Activated B cell treated with CpG ODN at 0.5 μM for 24 hours (primary cell): ENCODE data around the gene KCNK5. TPM values are rescaled to one million over a fixed set of nuclear protein-coding genes. Genes with fewer than 3 reads are reported as not detected.

Experiments
- ATAC-seq: fragments of 200-7000 bp; cut with Tn5 transposase; one replicate; pipeline ENCODE4 v1.10.0; 2021; ENCODE audit warnings: low read depth, mild to moderate bottlenecking, moderate library complexity
- CTCF ChIA-PET: fragments of 350-600 bp; sonication (Branson Sonifier 250); formaldehyde crosslinking; loops from one replicate; lab custom pipeline; 2021; ENCODE audit warnings: antibody characterized with exemption; lab: Charles Lee
- POLR2A ChIA-PET: fragments of 350-600 bp; sonication (Branson Sonifier 250); formaldehyde crosslinking; loops from one replicate; lab custom pipeline; 2021; ENCODE audit warnings: antibody characterized with exemption; lab: Charles Lee
- DNase-seq: peaks from one replicate; pipeline ENCODE4 v3.0.0; 2022
- H3K27ac Mint-ChIP-seq: one replicate; pipeline ENCODE4 v1.8.0; 2020; ENCODE audit warnings: mixed read lengths
- H3K27me3 Mint-ChIP-seq: one replicate; pipeline ENCODE4 v1.8.0; 2021; ENCODE audit warnings: mixed read lengths
- H3K36me3 Mint-ChIP-seq: one replicate; pipeline ENCODE4 v1.8.0; 2021; ENCODE audit warnings: low read depth, mixed read lengths
- H3K4me1 Mint-ChIP-seq: one replicate; pipeline ENCODE4 v1.8.0; 2021; ENCODE audit warnings: mixed read lengths
- H3K4me3 Mint-ChIP-seq: one replicate; pipeline ENCODE4 v1.8.0; 2020; ENCODE audit warnings: mild to moderate bottlenecking, mixed read lengths
- H3K9me3 Mint-ChIP-seq: one replicate; pipeline ENCODE4 v1.8.0; 2020; ENCODE audit warnings: mixed read lengths
- CTCF ChIP-seq: fragments of 200-600 bp; IDR thresholded peaks from one replicate; pipeline ENCODE4 v1.8.0; 2022; ENCODE audit warnings: antibody characterized with exemption, mild to moderate bottlenecking
- intact Hi-C: fragments of 100-400 bp; cut with micrococcal nuclease; formaldehyde crosslinking; loops from one replicate; pipeline ENCODE4 v1.15.1; 2024
- total RNA-seq: library from RNA; stranded (reverse); gene quantifications from 2 replicates; pipeline ENCODE4 v1.2.3, GENCODE V29; 2022

Gene KCNK5
- total RNA-seq, 1 donor from 2014 or later = not detected

- Mint-ChIP-seq H3K4me3 (no peak overlapping the region), H3K9me3 (no peaks in the 10 kb centered on the region), H3K4me1 (no peaks in the 10 kb centered on the region), H3K36me3 (no peaks in the 10 kb centered on the region), H3K27me3 (peaks cover 8% of the 10 kb centered on the region), H3K27ac (no peak overlapping the region)
- intact Hi-C loops = no loop called here
- ChIA-PET CTCF (no interaction called here), POLR2A (no interaction called here)
- ATAC-seq = no peak
- no peak for TF ChIP-seq CTCF
- no peak for DNase-seq
Measured at GRCh38 chr6:39247667-39248194, 18.5 kb upstream of the KCNK5 start.

- Mint-ChIP-seq H3K4me3 (no peak overlapping the region), H3K4me1 (no peaks in the 10 kb centered on the region), H3K27me3 (peaks cover 3% of the 10 kb centered on the region), H3K9me3 (no peaks in the 10 kb centered on the region), H3K36me3 (no peaks in the 10 kb centered on the region), H3K27ac (no peak overlapping the region)
- ATAC-seq (no peak), DNase-seq (no peak)
- CTCF ChIA-PET = no interaction called here
- intact Hi-C loops = no loop called here
- TF ChIP-seq CTCF = no peak
- POLR2A ChIA-PET = no interaction called here
Measured at GRCh38 chr6:39243809-39244208, 14.5 kb upstream of the KCNK5 start.

GRCh38 chr6:39240155-39240757, 11.0 kb upstream of the KCNK5 start:
- no peak for ATAC-seq
- no peak for DNase-seq
- intact Hi-C loops = no loop called here
- H3K4me1 Mint-ChIP-seq = no peaks in the 10 kb centered on the region
- no peaks in the 10 kb centered on the region for H3K9me3 Mint-ChIP-seq
- peaks cover 4% of the 10 kb centered on the region for H3K27me3 Mint-ChIP-seq
- no peak overlapping the region for H3K4me3 Mint-ChIP-seq
- CTCF ChIA-PET = no interaction called here
- TF ChIP-seq CTCF = no peak
- no peaks in the 10 kb centered on the region for H3K36me3 Mint-ChIP-seq
- POLR2A ChIA-PET = no interaction called here
- no peak overlapping the region for H3K27ac Mint-ChIP-seq

- Mint-ChIP-seq H3K27ac (no peak overlapping the region), H3K4me3 (no peak overlapping the region), H3K9me3 (no peaks in the 10 kb centered on the region), H3K27me3 (peaks cover 4% of the 10 kb centered on the region), H3K36me3 (no peaks in the 10 kb centered on the region), H3K4me1 (no peaks in the 10 kb centered on the region)
- ChIA-PET CTCF (no interaction called here), POLR2A (no interaction called here)
- intact Hi-C loops = no loop called here
- ATAC-seq = no peak
- no peak for DNase-seq
- no peak for TF ChIP-seq CTCF
Measured at GRCh38 chr6:39239527-39240154, 10.4 kb upstream of the KCNK5 start.

- POLR2A ChIA-PET = no interaction called here
- ATAC-seq (no peak), DNase-seq (no peak)
- Mint-ChIP-seq H3K36me3 (no peaks in the 10 kb centered on the region), H3K4me3 (no peak overlapping the region), H3K27ac (no peak overlapping the region), H3K4me1 (no peaks in the 10 kb centered on the region), H3K9me3 (no peaks in the 10 kb centered on the region), H3K27me3 (peaks cover 7% of the 10 kb centered on the region)
- intact Hi-C loops = no loop called here
- TF ChIP-seq CTCF = no peak
- CTCF ChIA-PET = no interaction called here
Measured at GRCh38 chr6:39236742-39237141, 7.5 kb upstream of the KCNK5 start.
